ENCODE measurements around the gene CDK2AP2. TPM values are rescaled to one million over a fixed set of nuclear protein-coding genes. Genes with fewer than 3 reads are reported as not detected.
"Not testable (repeated sequence)": the region's sequence is repeated elsewhere in the genome, so short reads cannot be mapped to it uniquely, and the experiment has no call there.

Gene CDK2AP2
- total and polyA plus RNA-seq, 5 donors: 31.5 to 65.2 (median 51.4) TPM

GRCh38 chr11:67472882-67473281 is 35.1 kb downstream of the CDK2AP2 start:
- DNase-seq: no peak
- H3K9me3 ChIP-seq (ENCODE audit: control insufficient read depth, low read length): no peaks in the 10 kb centered on the region
- no peak for ATAC-seq
- no peak overlapping the region for H3K4me3 ChIP-seq (ENCODE audit: low read length)
- WGBS: 75% methylated on average over 7 of the region's 7 CpGs
- peaks cover 2% of the 10 kb centered on the region for H3K4me1 ChIP-seq (ENCODE audit: control insufficient read depth, insufficient read depth, low read length)
- intact Hi-C loops (cut with DNase I): no loop called here
- no peak overlapping the region for H3K27ac ChIP-seq (ENCODE audit: low read length)
- no peaks in the 10 kb centered on the region for H3K27me3 ChIP-seq (ENCODE audit: control insufficient read depth, insufficient read depth)

GRCh38 chr11:67470337-67471002 is 37.5 kb downstream of the CDK2AP2 start:
- peak in 1 of 3 donors; percentile 2 for DNase-seq
- intact Hi-C loops (cut with DNase I): no loop called here
- Histone ChIP-seq H3K27me3 (ENCODE audit: control insufficient read depth, insufficient read depth) (no peaks in the 10 kb centered on the region), H3K4me1 (ENCODE audit: control insufficient read depth, insufficient read depth, low read length) (peaks cover 3% of the 10 kb centered on the region), H3K4me3 (ENCODE audit: low read length) (no peak overlapping the region), H3K27ac (ENCODE audit: low read length) (no peak overlapping the region), H3K9me3 (ENCODE audit: control insufficient read depth, low read length) (no peaks in the 10 kb centered on the region)
- 84% methylated on average over 8 of the region's 8 CpGs for WGBS
- no peak for ATAC-seq

- intact Hi-C loops (cut with DNase I): loop anchor here in 2 of 4 donors (5.0 to 10.0 kb wide), 2 partner anchors 55 to 67 kb away; partner anchors contain the start of genes CARNS1 (in 1 of the 2), PPP1CA (in 1 of the 2) and TBC1D10C (in 1 of the 2)
- Histone ChIP-seq H3K27ac (ENCODE audit: low read length) (peak overlapping the region; percentile 79), H3K4me1 (ENCODE audit: control insufficient read depth, insufficient read depth, low read length) (peaks cover 3% of the 10 kb centered on the region), H3K27me3 (ENCODE audit: control insufficient read depth, insufficient read depth) (no peaks in the 10 kb centered on the region), H3K4me3 (ENCODE audit: low read length) (peak overlapping the region; percentile 75), H3K9me3 (ENCODE audit: control insufficient read depth, low read length) (no peaks in the 10 kb centered on the region)
- DNase-seq (no peak), ATAC-seq (no peak)
- WGBS: 12% methylated on average over 9 of the region's 9 CpGs
Observed at GRCh38 chr11:67469508-67469811, 38.5 kb downstream of the CDK2AP2 start.

- intact Hi-C loops (cut with DNase I): loop anchor here in 2 of 4 donors (5.0 to 10.0 kb wide), 2 partner anchors 54 to 67 kb away; partner anchors contain the start of genes CARNS1 (in 1 of the 2), PPP1CA (in 1 of the 2) and TBC1D10C (in 1 of the 2)
- under 1% methylated on average over 76 of the region's 76 CpGs for WGBS
- ATAC-seq (peak; percentile 92 to 94), DNase-seq (peak; percentile 94 to 97 (median 97))
- H3K4me1 ChIP-seq (ENCODE audit: control insufficient read depth, insufficient read depth, low read length): peaks cover 3% of the 10 kb centered on the region
- H3K4me3 ChIP-seq (ENCODE audit: low read length): peak within 1 kb of the TSS; percentile 75
- no peaks in the 10 kb centered on the region for H3K27me3 ChIP-seq (ENCODE audit: control insufficient read depth, insufficient read depth)
- H3K27ac ChIP-seq (ENCODE audit: low read length): peak within 1 kb of the TSS; percentile 79
- no peaks in the 10 kb centered on the region for H3K9me3 ChIP-seq (ENCODE audit: control insufficient read depth, low read length)
Observed at GRCh38 chr11:67468759-67469507, 39.0 kb downstream of the CDK2AP2 start, which contains the start of gene TMEM134. Gene TMEM134, minus strand, starts transcription at chr11:67469251. Its CDS starts 59 bp downstream, at chr11:67469192.

GRCh38 chr11:67468456-67468758 is 39.6 kb downstream of the CDK2AP2 start:
- ATAC-seq (no peak), DNase-seq (no peak)
- peaks cover 3% of the 10 kb centered on the region for H3K4me1 ChIP-seq (ENCODE audit: control insufficient read depth, insufficient read depth, low read length)
- intact Hi-C loops (cut with DNase I): loop anchor here in 2 of 4 donors (5.0 to 10.0 kb wide), 2 partner anchors 54 to 66 kb away; partner anchors contain the start of genes CARNS1 (in 1 of the 2), PPP1CA (in 1 of the 2) and TBC1D10C (in 1 of the 2)
- H3K27ac ChIP-seq (ENCODE audit: low read length): peak overlapping the region; percentile 64
- 5% methylated on average over 6 of the region's 6 CpGs for WGBS
- H3K4me3 ChIP-seq (ENCODE audit: low read length): peak overlapping the region; percentile 75
- no peaks in the 10 kb centered on the region for H3K27me3 ChIP-seq (ENCODE audit: control insufficient read depth, insufficient read depth)
- no peaks in the 10 kb centered on the region for H3K9me3 ChIP-seq (ENCODE audit: control insufficient read depth, low read length)

- H3K9me3 ChIP-seq (ENCODE audit: control insufficient read depth, low read length): no peaks in the 10 kb centered on the region
- ATAC-seq (no peak), DNase-seq (peak; percentile 35 to 62 (median 56))
- WGBS: 22% methylated on average over 5 of the region's 5 CpGs
- intact Hi-C loops (cut with DNase I): loop anchor here in 2 of 4 donors (5.0 to 10.0 kb wide), 2 partner anchors 53 to 66 kb away; partner anchors contain the start of genes CARNS1 (in 1 of the 2), PPP1CA (in 1 of the 2) and TBC1D10C (in 1 of the 2)
- H3K4me3 ChIP-seq (ENCODE audit: low read length): peak overlapping the region; percentile 75
- H3K27me3 ChIP-seq (ENCODE audit: control insufficient read depth, insufficient read depth): no peaks in the 10 kb centered on the region
- H3K4me1 ChIP-seq (ENCODE audit: control insufficient read depth, insufficient read depth, low read length): peaks cover 3% of the 10 kb centered on the region
- no peak overlapping the region for H3K27ac ChIP-seq (ENCODE audit: low read length)
Observed at GRCh38 chr11:67468056-67468455, 39.9 kb downstream of the CDK2AP2 start.

GRCh38 chr11:67466962-67467771 is 40.8 kb downstream of the CDK2AP2 start:
- Histone ChIP-seq H3K4me3 (ENCODE audit: low read length) (no peak overlapping the region), H3K9me3 (ENCODE audit: control insufficient read depth, low read length) (no peaks in the 10 kb centered on the region), H3K27ac (ENCODE audit: low read length) (no peak overlapping the region), H3K27me3 (ENCODE audit: control insufficient read depth, insufficient read depth) (no peaks in the 10 kb centered on the region), H3K4me1 (ENCODE audit: control insufficient read depth, insufficient read depth, low read length) (peaks cover 3% of the 10 kb centered on the region)
- ATAC-seq: no peak
- intact Hi-C loops (cut with DNase I): loop anchor here in 2 of 4 donors (5.0 to 10.0 kb wide), 2 partner anchors 52 to 65 kb away; partner anchors contain the start of genes CARNS1 (in 1 of the 2), PPP1CA (in 1 of the 2) and TBC1D10C (in 1 of the 2)
- DNase-seq: peak; percentile 20 to 61 (median 55)
- 74% methylated on average over 11 of the region's 11 CpGs for WGBS

- H3K27me3 ChIP-seq (ENCODE audit: control insufficient read depth, insufficient read depth): no peaks in the 10 kb centered on the region
- 76% methylated on average over 5 of the region's 5 CpGs for WGBS
- peaks cover 3% of the 10 kb centered on the region for H3K4me1 ChIP-seq (ENCODE audit: control insufficient read depth, insufficient read depth, low read length)
- H3K4me3 ChIP-seq (ENCODE audit: low read length): no peak overlapping the region
- peak; percentile 20 to 72 (median 56) for DNase-seq
- no peak overlapping the region for H3K27ac ChIP-seq (ENCODE audit: low read length)
- ATAC-seq: no peak
- no peaks in the 10 kb centered on the region for H3K9me3 ChIP-seq (ENCODE audit: control insufficient read depth, low read length)
- intact Hi-C loops (cut with DNase I): loop anchor here in 2 of 4 donors (5.0 to 10.0 kb wide), 2 partner anchors 52 to 64 kb away; partner anchors contain the start of genes CARNS1 (in 1 of the 2), PPP1CA (in 1 of the 2) and TBC1D10C (in 1 of the 2)
Observed at GRCh38 chr11:67466367-67466766, 41.6 kb downstream of the CDK2AP2 start.

GRCh38 chr11:67465530-67465929 is 42.4 kb downstream of the CDK2AP2 start:
- DNase-seq: peak in 2 of 3 donors; percentile 40 to 43
- not testable (repeated sequence) for H3K4me1 ChIP-seq (ENCODE audit: control insufficient read depth, insufficient read depth, low read length); ATAC-seq; H3K4me3 ChIP-seq (ENCODE audit: low read length); H3K27me3 ChIP-seq (ENCODE audit: control insufficient read depth, insufficient read depth); H3K9me3 ChIP-seq (ENCODE audit: control insufficient read depth, low read length)
- H3K27ac ChIP-seq (ENCODE audit: low read length): peak overlapping the region; percentile 87
- intact Hi-C loops (cut with DNase I): loop anchor here in 2 of 4 donors (5.0 to 10.0 kb wide), 2 partner anchors 51 to 63 kb away; partner anchors contain the start of genes CARNS1 (in 1 of the 2), PPP1CA (in 1 of the 2) and TBC1D10C (in 1 of the 2)
- WGBS: 76% methylated on average over 2 of the region's 2 CpGs

GRCh38 chr11:67465189-67465510 is 42.8 kb downstream of the CDK2AP2 start:
- whole genome bisulfite sequencing: 59% methylated on average over 3 of the region's 3 CpGs
- peak overlapping the region; percentile 42 for H3K4me3 ChIP-seq (ENCODE audit: low read length)
- peaks cover 3% of the 10 kb centered on the region for H3K4me1 ChIP-seq (ENCODE audit: control insufficient read depth, insufficient read depth, low read length)
- no peaks in the 10 kb centered on the region for H3K27me3 ChIP-seq (ENCODE audit: control insufficient read depth, insufficient read depth)
- peak in 1 of 3 donors; percentile 7 for DNase-seq
- no peaks in the 10 kb centered on the region for H3K9me3 ChIP-seq (ENCODE audit: control insufficient read depth, low read length)
- ATAC-seq: no peak
- H3K27ac ChIP-seq (ENCODE audit: low read length): peak overlapping the region; percentile 87
- intact Hi-C loops (cut with DNase I): loop anchor here in 2 of 4 donors (5.0 to 10.0 kb wide), 2 partner anchors 50 to 63 kb away; partner anchors contain the start of genes CARNS1 (in 1 of the 2), PPP1CA (in 1 of the 2) and TBC1D10C (in 1 of the 2)
